GM10266 (cell line): ENCODE data around the gene KPNA1.
"Not testable (repeated sequence)": the region's sequence is repeated elsewhere in the genome, so short reads cannot be mapped to it uniquely, and the experiment has no call there.

Experiments
- DNase-seq: peaks from one replicate; pipeline ENCODE4 v3.0.0; 2012; ENCODE audit errors: extremely low spot score
- CTCF ChIP-seq: IDR thresholded peaks from 2 replicates; pipeline ENCODE4 v1.5.1; 2012; ENCODE audit warnings: mild to moderate bottlenecking, low read depth; ENCODE audit not compliant: control insufficient read depth, insufficient read depth; ENCODE audit errors: missing control alignments

The KPNA1 gene

GRCh38 chr3:122461806-122462205 lies 52.9 kb downstream of the KPNA1 start:
- TF ChIP-seq CTCF: no peak
- DNase-seq: no peak

- DNase-seq: no peak
- peak; percentile 42 for TF ChIP-seq CTCF
Observed at GRCh38 chr3:122458992-122459391, 55.7 kb downstream of the KPNA1 start.

GRCh38 chr3:122457706-122458105 lies 57.0 kb downstream of the KPNA1 start:
- no peak for DNase-seq
- no peak for TF ChIP-seq CTCF

- DNase-seq: no peak
- TF ChIP-seq CTCF: no peak
Observed at GRCh38 chr3:122456074-122456473, 58.7 kb downstream of the KPNA1 start.

GRCh38 chr3:122451371-122451770 lies 63.4 kb downstream of the KPNA1 start:
- no peak for DNase-seq
- TF ChIP-seq CTCF: no peak

- DNase-seq: not testable (repeated sequence)
Observed at GRCh38 chr3:122448218-122448617, 66.5 kb downstream of the KPNA1 start.

- not testable (repeated sequence) for DNase-seq
Observed at GRCh38 chr3:122444491-122444887, 70.2 kb downstream of the KPNA1 start.

GRCh38 chr3:122443762-122444490 lies 70.8 kb downstream of the KPNA1 start:
- not testable (repeated sequence) for DNase-seq

GRCh38 chr3:122443090-122443489 lies 71.6 kb downstream of the KPNA1 start:
- TF ChIP-seq CTCF: no peak
- DNase-seq: no peak
